GM21360 (cell line): ENCODE results near the gene UNC5C.

Experiments used
- ATAC-seq: cut with Tn5 transposase; IDR thresholded peaks from one replicate; pipeline ENCODE4 v1.9.1; 2021; ENCODE audit warnings: mild to moderate bottlenecking, moderate library complexity; ENCODE audit not compliant: unreplicated experiment

UNC5C gene

DNA sequence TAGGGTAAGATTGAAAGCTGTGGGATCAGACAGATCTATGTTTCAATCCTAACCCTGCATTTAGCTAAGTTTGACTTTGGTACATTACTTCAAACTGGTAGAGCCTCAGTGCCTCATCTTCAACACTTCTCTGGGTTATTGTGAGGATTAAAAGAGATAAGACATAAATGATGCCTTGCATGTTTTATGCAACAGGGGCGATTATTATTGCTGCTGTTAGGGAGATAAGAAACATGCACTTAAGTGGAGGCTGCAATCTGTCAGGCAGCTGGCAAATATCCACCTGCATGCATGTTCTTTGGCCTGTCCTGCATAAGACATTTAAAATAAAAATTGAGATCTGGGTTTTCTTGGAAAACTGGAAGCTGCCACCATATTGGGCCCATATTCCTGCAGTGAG lies 24.6 kb downstream of the UNC5C start:
- ATAC-seq, result no peak

DNA sequence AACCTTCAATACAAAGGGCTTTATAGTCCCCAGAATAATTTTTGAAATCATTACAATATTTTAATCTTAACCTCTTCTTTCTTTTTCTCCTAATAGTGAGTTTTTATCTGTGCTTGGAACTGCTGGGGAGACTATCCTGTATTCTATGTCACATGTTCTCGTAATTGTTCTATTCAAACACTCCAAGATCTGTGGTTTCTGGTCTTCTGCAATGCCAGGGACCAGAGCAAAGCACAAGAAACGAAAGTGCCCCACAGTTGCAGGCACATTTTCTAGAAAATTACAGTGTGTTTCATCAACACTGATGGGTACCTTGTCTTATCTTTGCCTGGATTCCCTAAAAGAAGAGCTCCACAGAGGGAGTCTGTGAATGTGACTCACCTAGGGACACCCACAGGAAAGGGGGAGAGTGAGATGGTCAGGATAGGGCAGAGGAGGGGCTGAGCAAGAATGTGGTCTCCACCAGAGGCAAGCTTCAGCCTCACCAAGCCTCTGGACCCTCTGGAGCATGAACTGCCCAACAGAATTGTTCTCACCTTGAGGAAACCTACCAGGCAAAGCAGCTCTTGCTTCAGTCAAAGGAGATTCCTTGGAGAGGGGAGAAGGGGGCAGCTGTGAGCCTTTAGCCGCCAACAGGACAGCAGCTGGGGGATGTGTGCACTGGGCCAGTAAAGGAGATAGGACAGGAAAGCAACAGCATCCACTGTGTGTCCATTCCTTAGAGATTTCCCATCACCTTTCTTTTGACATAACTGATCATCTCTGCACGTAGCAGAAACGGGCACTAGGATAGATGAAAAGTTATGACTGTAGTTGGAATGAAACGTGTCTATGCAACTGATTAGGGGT lies 25.9 kb downstream of the UNC5C start:
- ATAC-seq, result no peak

DNA sequence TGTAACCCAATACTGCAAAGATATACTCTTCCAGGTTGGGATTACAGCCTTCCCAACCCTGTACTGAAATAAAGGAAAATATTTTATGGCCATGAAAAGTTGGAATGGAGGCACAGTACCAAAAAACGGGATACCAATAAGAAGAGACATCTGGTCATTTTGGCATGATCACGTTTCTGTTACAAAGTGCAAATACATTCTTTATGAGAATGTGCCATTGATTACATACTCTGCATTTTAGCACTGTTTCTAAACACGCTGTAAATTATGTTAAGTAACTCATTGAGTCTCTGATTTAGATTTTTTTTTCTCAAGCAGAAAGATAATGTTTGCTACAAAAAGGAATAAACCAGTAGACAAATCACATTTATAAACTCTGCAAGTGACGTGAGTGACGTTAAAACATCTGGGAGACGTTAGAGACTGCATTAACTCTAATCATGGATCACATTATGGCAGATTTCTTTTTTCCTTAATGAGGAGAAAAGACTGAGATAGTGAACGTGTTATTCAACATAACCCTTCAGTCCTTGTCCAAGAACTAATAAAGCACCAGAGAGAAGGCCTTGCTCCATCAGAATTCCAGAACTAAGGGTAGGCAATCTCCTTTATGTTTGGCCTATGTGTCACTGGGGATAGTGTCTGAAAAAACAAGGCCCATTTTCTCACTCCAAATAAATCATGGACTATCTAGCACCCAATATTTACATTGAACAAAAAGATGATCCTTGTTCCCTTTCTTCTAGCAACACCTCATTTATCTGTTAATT lies 31.0 kb downstream of the UNC5C start:
- no peak for ATAC-seq

DNA sequence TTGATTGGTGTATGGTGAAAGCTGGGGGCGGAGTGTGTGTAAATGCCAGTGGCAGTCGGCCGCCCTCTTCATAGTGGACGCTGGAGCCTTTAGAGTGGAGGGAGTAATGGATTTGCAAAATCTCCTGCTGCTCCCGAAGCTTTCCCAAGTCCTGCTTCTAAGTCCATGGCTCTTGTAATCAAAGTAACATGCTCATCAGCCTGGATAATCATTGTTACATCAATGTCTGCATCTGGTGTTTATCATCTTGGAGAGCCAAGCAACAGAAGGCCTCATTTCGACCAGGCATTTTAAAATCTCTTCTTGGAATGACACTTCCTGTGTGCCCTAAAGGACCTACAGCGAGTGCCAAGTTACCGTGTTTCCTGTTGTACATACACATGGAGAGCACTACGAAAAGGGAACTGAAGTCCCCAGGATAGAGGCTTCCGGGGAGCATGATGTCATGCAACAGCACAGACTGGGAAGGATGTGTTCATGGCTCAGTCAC lies 32.2 kb downstream of the UNC5C start:
- ATAC-seq, result no peak

DNA sequence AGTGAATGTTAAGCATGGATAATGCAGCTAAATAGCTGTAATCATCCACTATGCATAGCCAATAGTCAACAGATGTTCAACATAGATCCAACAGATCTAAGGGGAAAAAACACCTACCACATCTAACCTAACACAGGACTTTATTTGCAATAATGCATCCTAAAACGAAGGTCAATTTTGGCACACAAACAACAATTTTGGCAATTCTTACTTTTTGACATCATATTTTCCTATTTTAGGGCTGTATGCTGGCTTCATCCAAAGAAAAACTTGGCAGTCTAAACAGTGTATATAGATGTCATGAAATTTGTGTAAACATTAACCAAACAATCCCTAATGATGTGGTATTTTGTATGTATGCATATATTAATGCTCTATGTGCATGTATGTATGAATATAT lies 33.2 kb downstream of the UNC5C start:
- ATAC-seq, result no peak

DNA sequence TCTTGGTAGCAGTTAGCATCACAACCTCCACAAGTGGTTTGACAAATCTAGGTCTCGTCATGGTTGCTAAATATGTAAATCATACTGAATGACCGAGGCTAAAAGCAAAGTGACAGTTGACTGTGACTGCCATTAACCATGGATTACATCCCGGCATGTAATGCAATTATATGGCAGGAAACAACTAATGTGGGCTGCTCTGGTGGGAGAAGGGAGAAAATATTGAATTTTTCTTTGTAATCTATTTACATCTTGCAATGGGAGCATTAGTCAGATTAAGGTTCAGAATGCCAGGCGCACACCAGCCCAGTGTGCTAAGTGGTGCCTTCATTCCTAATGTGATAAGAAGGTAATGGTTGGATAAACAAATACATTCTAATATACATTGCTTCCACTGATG lies 35.8 kb downstream of the UNC5C start:
- ATAC-seq, result no peak

DNA sequence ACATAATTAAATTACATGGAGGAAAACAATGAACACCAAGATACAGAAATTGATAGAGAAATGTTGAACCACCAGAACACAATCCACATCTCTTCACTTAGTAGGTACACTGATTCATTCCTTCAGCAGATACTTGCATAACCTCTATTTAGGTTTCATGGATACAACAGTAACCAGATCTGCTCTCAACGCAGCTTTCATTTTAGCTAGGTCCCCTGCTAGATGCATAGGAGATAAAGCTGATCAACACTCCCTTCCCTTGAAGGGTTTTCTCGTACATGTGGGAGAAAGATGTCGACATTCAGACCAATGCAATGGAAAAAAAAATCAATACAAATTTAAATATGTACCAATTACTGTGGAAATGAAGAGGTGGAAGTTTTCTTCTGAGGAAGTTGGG lies 37.3 kb downstream of the UNC5C start:
- no peak for ATAC-seq

DNA sequence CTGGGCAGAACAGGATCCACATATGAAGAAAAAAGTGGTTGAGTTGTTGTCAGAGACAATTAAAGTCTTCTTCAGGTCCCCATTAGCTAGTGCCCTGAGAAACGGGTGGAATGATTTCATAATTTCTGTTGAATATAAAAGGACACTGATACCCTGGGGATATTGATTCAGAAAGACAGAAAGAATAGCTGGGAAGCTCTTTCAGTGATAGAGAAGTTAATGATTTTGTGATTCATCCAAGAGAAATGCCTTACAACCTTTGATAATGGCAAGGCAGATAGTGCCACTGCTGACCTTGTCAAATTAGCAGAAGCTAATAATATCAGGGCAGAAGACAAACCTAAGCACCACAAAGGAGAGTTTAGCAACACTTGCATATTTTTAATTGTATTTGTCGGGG lies 37.9 kb downstream of the UNC5C start:
- ATAC-seq, result no peak

DNA sequence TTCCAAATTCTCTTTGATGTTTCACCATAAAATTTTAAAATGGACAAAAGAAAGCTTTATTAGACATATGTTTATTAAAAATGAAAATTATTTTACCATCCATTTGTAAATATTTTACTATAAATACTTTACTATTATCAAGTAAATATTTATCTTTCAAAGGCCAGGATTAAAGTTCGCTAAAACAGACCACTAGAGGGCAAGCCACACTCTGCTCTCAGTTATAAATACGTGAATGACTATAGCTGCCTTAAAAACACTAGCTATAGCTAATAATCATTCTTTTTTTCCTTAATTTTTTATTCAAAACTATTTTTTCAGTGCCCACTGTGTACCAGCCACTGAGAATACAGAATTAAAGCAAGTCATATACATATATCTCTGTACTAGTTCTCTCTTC lies 38.6 kb downstream of the UNC5C start:
- no peak for ATAC-seq

DNA sequence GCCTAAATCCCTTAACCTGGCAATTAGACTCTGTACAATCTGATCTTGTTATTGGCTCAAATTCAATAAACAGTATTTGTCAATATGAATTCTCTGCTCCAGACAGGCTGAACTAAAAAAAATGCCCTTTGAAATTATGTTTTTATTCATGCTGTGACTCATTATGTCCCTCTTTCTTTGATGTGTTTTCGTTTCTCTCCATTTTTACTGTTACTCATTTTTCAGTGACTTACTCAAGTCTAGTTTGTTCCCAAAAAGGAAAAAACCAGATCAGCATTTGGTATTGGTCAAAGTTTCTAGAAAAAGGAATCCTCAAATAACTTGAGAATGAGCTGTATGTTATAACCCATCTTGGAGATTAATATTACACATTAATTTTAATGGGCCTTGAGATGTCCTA lies 40.4 kb downstream of the UNC5C start:
- no peak for ATAC-seq

DNA sequence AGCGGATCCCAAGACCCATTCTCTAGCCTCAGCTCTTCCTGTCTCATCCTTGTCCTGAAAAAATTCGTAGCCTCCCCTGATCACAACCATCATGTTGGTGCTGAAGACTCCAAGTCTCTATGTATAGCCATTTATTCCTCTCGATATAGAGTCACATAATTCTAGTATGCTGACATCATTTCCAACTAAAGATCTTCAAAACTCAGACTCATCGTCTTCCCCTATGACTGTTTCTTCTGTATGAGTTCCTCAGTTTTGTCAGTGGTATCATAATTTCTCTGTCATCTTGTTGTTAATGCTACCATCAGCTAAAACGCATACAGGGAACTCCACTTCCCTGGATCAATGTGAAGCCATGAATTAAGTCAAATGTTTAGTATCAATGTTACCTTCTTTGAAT lies 41.2 kb downstream of the UNC5C start:
- ATAC-seq, result no peak

DNA sequence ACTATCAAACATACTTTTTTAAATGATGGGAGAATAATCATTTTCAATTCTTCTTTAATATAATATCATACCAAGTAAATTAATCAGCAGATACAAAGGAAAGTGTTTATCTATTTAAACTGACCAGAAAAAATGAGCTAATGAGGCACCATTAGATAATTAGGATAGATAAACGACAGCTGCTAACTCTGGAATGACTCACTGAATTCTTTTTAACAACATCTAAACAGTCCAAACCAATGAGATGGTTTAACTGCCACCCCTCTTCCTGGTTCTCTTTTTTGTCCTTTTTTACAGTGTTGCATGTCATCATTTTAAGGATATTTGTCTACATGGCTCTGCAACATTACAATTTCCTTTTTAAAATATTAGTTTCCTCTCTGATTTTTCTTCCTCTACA lies 41.6 kb downstream of the UNC5C start:
- ATAC-seq, result no peak

DNA sequence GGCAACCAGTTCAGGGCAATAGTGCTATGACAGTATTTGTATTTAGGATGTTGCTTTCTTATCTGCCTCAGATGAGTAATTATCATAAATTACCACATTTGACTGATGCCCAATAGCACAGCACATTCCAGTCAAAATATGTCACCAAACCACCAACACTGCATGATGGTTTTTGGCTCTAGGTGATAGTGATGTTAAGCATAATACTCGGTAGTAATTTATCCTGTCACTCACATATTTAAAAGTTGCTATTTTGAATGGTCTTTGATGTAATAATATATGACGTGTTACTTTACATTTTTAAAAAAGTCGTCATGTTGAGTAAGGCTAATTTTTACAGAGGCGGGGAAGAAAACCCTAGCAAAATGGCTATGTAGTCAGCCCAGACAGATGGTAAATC lies 42.5 kb downstream of the UNC5C start:
- no peak for ATAC-seq

DNA sequence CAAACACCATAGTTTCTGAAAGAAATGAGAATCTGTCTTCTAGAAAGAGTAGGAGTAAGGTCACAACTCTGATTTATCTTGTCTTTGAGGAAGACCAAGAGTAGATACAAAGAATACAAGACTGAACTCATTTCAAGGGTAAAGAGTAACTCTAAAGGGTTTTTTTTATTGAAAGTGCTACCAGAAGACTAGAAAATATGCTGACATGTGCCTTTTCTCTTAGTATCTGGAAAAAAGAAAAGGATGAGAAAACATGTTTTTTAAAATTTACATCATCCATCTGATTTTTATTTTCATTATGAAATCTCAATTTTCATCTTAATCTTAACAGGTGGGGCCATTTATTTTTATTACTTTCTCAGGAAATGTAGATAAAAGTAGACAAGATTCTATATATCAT lies 43.0 kb downstream of the UNC5C start:
- no peak for ATAC-seq

DNA sequence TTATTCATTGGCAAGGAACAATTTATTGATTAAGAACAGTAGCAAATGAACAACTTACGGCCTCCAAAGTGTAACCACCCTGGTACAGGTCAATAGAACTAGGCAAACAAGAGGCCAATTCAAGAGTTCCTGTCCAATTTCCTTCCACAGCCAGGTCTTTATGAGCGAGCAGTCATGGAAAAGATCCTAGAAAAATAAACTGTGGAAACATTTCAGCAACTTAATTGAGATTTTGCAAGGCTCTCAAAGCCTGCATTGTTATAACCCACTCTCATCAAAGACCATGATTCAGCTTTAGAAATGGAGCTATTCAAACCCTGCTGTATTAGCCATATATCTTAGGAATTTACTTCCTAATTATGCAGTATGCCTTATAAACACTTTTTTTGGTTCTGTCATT lies 43.6 kb downstream of the UNC5C start:
- no peak for ATAC-seq

DNA sequence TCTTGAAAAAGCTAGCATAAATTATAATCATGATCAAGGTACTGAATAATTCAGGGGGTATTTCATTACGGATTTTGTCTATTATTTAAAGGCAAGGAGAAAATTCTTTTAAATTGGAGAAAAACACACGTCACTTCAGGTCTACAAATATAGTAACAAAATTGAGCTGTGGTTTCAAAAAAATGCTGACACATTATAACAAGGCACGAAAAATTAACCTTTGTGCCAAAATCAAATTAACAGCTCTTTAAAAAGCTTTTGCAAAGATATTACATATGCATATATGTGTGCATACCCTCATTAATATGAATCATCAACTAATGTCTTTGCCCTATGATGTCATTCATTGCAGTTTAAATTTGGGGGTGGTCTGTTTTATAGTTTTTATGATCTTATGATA lies 44.3 kb downstream of the UNC5C start:
- ATAC-seq, result no peak

DNA sequence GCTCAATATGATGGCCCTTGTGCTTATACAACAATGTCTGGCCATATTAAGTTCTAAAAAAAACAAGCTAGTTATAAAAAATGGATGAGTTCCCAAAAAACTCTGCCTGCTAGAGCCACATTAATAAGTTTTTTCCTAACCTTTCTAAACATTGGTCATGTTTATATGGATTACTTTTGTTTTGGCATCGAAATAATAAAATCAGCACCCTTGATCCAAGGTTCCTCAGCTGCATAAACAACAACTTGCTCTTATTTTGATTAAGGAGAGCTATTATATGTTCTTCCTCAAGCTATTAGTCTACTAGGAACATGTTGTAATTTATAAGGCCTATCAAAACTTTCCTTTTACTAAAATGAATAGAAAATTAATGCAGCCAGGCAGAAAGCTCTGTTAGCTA lies 48.4 kb downstream of the UNC5C start:
- ATAC-seq, result no peak

DNA sequence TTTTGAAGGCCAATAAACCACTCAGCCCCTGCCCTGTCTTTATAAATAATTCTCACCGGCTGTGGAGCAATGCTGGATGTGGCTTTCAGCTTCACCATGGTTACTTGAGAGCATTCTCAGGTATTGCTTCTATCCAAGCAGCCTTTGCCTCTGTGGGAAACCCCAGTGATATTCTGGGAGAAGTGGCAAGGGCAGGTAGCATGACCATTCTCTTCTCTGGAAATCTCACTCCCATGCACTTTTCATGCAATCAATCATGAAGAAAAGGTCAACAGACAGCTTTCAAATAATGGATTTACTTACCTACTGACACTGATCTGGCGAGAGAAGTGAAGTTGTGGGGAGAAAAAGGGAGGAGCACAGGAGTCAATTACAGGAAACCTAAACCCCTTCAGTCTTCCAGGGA lies 49.5 kb downstream of the UNC5C start:
- ATAC-seq, result no peak

DNA sequence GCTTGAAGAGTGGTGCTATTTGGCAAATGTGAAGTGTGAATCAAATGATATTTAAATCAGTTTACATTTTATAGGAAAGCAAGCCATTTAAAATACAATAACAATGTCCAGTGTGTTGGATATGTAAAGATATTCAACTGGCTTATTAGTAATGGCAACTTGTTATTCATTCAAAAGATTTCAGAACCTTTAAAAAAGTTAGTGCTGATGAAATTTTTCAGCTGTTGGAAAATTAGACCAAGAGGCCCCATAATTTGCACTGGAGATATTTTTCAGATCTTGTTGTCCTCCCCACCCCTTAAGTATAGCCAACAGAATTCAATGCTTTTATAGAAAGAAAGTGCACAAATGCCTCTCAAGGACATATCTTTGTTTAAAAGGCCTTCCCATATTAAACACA lies 54.6 kb downstream of the UNC5C start:
- ATAC-seq, result no peak

DNA sequence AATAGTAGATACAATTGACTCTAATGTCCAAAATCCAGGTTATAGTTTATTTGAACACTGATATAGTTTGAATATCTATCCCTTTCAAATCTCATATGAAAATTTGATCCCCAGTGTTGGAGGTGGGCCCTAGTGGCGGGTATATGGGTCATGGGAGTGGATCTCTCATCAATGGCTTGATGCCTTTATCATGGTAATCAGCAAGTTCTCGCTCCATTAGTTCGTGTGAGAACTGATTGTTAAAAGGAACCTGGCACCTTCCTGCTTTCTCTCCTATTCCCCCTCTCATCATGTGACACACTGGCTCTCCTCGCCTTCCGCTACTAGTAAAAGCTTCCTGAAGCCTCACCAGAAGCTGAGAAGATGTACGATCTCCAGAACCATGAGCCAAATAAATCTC lies 70.1 kb downstream of the UNC5C start:
- ATAC-seq, result no peak

DNA sequence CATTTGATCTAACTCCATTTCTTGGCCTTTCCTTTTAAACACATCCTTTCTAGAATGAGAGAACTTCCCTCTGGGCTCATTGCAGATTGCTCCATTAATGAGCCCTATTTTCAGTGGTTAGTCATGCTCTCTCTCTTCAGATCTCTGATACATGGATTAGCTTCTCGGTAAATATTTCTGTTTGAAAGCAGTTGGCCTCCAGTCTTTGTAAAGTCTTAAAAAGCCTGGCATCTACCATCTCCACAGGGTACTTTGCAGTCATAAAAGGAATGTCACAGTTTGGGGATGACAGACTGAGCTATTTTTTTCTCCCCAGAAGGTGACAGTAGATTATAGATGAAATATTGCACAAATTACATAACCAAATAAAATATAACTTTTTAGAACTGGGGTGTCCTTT lies 72.7 kb downstream of the UNC5C start:
- no peak for ATAC-seq

DNA sequence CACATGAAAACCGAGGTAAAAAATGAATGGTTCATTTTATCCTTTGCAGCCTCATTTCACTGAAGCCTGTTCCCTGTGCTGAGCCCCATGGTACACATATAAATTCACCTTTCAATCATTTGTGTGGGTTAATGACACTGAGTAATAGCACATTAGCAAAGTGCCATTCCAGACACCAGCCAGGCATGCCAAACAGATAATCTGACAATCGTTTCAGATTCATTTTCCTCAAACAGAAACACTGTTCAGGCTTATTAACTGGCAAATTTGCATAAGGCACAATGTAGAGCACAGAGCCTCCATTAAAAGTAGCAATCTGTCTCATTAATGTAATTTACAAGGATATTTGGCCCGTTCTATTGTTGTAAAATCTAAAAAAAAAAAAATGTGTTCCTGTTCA lies 76.2 kb downstream of the UNC5C start:
- ATAC-seq, result no peak
